ENCODE data around the gene FTCD. TPM values are rescaled to one million over a fixed set of nuclear protein-coding genes. Genes with fewer than 3 reads are reported as not detected.
A peak's percentile ranks its signal among the peaks of the same experiment; 100 is the strongest.

Gene FTCD
- total RNA-seq, 4 donors from 2014 or later, result 4.5 to 7.0 TPM; not detected in 2

GRCh38 chr21:46146856-46147255, 8.5 kb downstream of the FTCD start:
- intact Hi-C loops (cut with DNase I; ENCODE audit: low total_unique reads), result no loop called here
- no peak for TF ChIP-seq CTCF (IDR thresholded peaks at IDR 0.05)
- Histone ChIP-seq H3K27me3 (no peaks in the 10 kb centered on the region), H3K27ac (no peak overlapping the region), H3K9me3 (no peaks in the 10 kb centered on the region), H3K4me3 (no peak overlapping the region), H3K36me3 (no peaks in the 10 kb centered on the region), H3K4me1 (no peaks in the 10 kb centered on the region)
- peak; percentile 9 to 13 for DNase-seq

- intact Hi-C loops (cut with DNase I; ENCODE audit: low total_unique reads), result no loop called here
- peak; percentile 14 to 15 for DNase-seq
- no peak overlapping the region for H3K4me3 ChIP-seq
- no peak for TF ChIP-seq POLR2A (IDR thresholded peaks at IDR 0.05)
- TF ChIP-seq CTCF (IDR thresholded peaks at IDR 0.05), result no peak
- H3K4me1 ChIP-seq, result no peaks in the 10 kb centered on the region
- no peaks in the 10 kb centered on the region for H3K36me3 ChIP-seq
- no peaks in the 10 kb centered on the region for H3K9me3 ChIP-seq
- no peaks in the 10 kb centered on the region for H3K27me3 ChIP-seq
- no peak overlapping the region for H3K27ac ChIP-seq
Observed at GRCh38 chr21:46145840-46146691, 9.3 kb downstream of the FTCD start.

GRCh38 chr21:46145159-46145839, 10.1 kb downstream of the FTCD start:
- Histone ChIP-seq H3K27me3 (no peaks in the 10 kb centered on the region), H3K4me3 (no peak overlapping the region), H3K36me3 (no peaks in the 10 kb centered on the region), H3K27ac (no peak overlapping the region), H3K4me1 (no peaks in the 10 kb centered on the region), H3K9me3 (no peaks in the 10 kb centered on the region)
- intact Hi-C loops (cut with DNase I; ENCODE audit: low total_unique reads), result no loop called here
- peak; percentile 19 to 21 for DNase-seq
- TF ChIP-seq POLR2A (IDR thresholded peaks at IDR 0.05) (no peak), CTCF (IDR thresholded peaks at IDR 0.05) (no peak)

GRCh38 chr21:46144464-46145070, 10.8 kb downstream of the FTCD start:
- no peaks in the 10 kb centered on the region for H3K9me3 ChIP-seq
- no peak overlapping the region for H3K27ac ChIP-seq
- intact Hi-C loops (cut with DNase I; ENCODE audit: low total_unique reads), result no loop called here
- no peaks in the 10 kb centered on the region for H3K27me3 ChIP-seq
- no peak overlapping the region for H3K4me3 ChIP-seq
- no peaks in the 10 kb centered on the region for H3K36me3 ChIP-seq
- H3K4me1 ChIP-seq, result no peaks in the 10 kb centered on the region
- peak in 1 of 2 donors; percentile 13 for DNase-seq
- TF ChIP-seq POLR2A (IDR thresholded peaks at IDR 0.05) (no peak), CTCF (IDR thresholded peaks at IDR 0.05) (no peak)

Measured in uterus (tissue), 4 donors.